HCEC 1CT (cell line): ENCODE data around the gene PACS2.

Source experiments
- DNase-seq: peaks from one replicate; pipeline ENCODE4 v3.0.0-alpha.2; 2017

Gene PACS2

DNA sequence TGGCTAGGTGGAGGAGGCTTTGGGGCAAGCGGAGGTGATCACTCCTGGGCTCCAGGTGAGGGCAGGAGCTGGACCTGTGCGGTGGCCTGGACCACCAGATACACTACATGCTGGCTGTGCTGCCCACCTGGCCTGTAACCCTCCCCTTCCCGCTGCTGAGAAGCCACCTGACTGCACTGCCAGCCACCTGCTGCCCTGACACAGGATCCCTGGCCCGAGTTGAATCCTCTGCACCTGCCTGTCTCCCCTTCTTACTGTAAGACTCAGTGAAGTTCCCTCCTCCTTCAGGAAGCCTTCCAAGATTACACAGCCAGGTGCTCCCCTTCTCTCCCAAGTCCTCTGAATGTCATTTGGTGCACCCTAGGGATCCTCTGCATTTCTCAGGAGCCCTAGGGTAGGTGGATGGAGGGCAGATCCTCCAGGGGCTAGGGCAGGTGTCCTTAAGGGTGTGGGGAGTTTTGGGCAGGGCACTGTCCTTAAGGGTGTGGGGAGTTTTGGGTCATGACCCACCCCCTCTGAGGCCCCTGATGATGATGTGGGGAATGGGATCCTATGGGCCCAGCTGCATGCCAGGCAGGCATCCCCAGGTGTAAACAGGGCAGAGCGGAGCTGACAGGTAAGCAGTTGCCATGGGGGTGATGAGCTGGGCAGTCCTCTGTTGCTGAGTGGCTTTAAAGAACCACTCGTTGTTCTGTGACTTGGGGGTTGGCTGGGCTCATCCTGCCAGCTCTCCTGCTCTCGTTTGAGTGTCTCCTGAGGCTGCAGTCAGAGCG lies 98.4 kb downstream of the PACS2 start:
- no peak for DNase-seq

DNA sequence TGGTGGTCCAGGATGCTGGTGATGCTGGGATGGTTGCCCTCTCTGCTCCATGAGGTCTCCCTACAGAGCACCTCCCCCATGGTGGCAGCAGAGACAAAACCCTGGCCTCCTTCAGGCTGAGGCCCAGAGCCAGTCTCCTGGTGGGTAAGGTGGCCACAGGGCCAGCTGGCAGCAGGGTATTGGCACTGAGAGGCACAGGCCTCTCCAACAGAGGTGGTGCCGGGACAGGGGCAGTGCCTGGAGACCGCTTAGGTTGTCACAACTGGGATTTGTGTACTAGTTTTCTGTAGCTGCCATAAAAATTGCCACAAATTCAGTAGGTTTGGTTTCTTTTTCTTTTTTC lies 99.0 kb downstream of the PACS2 start:
- no peak for DNase-seq

DNA sequence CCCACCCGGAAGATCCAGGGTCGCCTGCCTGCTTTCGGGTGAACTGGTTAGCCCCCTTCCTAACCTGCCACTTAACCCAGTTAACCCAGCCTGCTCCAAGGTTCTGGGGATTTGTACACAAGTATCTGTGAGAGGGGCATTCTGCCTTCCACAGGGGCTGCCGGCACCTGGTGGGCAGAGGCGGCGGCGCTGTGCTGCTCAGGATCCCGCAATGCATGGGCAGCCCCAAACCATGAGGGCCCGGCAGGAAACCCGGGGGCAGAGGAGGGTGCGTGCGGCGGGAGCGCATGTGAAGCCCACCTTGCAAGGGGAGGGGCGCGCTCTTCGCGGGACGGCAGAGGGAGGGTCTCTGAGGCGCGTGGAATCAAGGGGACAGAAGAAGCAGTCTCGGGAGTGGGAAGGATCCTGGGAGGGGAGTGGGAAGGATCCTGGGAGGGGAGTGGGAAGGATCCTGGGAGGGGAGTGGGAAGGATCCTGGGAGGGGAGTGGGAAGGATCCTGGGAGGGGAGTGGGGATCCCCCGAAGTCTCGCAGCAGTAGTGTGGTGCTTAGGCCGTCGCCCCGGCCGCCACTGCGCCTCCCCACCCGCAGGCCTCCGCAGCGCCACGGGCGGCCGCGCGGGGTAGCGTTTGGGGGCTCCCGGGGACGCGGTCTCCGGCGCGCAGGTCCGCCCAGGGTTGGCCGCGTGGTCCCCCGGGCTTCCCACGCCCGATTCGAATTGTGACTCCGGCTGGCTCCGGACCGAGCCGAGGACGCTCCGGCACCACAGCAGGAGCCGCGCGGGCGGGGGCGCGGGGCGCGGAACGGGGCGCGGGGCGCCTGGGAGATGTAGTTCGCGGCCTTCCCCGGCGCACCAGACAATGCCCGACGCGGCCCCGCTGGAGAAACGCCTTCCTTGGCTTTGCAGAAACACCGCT lies 100.2 kb downstream of the PACS2 start:
- peak; percentile 21 for DNase-seq

DNA sequence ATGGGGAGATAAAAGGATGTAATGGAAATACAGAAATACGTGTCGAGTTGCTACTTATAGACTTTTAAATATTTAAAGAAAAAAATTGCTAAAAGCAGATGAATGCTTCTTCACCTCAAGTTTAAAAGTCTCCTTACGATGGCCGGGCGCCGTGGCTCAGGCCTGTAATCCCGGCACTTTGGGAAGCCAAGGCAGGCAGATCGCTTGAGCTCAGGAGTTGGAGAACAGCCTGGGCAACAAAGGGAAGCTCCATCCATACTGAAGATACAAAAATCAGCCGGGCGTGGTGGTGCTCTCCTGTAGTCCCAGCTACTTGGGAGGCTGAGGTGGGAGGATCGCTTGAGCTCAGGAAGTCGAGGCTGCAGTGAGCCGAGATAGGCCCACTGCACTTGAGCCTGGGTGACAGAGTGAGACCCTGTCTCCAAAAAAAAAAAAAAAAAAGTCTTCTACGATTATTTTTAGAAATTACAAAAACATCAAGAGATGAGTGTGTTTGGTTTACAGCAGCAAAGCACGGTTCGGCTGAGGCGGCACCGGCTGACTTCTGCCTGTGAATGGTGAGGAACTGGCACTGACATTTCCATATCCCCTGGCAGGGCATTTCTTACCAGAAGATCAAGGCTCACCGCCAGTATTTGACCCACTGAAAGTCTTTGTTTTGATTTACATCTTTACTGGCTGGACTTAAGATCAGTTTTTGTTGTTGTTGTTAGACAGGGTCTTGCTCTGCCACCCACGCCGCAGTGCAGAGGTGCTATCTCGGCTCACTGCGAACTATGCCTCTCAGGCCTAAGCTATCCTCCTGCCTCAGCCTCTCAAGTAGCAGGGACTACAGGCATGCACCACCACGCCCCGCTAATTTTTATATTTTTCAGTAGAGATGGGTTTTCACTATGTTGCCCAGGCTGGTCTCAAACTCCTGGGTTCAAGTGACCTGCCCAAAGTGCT lies 101.2 kb downstream of the PACS2 start:
- no peak for DNase-seq

DNA sequence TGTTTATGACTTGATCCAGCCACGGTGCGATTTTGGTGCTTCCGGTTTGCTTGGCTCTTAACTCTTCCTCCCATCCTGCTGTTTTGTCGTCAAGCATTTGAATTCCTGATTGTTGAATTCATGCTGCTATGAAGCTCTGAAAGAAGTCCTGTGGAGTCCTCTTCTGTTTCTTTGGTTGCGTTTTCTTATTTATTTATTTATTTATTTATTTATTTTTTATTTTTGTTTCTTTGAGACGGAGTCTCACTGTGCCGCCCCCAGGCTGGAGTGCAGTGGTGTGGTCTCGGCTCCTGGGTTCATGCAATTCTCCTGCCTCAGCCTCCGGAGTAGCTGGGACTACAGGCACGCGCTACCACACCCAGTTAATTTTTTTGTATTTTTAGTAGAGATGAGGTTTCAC lies 102.1 kb downstream of the PACS2 start:
- no peak for DNase-seq

DNA sequence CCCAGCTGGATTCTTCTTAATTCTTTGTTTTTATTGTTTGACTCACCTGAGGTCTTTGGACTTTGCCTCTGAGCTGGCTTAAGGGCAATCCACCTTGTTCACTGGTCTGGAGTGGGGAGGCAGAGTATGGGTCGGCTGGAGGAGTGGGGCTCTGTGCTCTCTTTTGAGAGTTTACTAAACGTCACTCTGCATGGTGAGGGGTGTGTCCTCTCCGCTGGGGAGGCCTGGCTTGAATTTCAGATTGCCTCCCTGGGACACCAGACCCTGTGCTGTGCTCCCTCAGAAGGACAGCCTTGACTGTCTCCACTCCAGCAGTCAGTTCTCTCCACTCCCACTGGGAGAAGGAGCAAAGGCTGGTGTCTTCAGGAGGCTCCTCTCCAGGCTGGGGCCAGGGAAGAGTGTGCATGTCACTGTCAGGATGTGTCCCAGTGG lies 103.2 kb downstream of the PACS2 start:
- no peak for DNase-seq

DNA sequence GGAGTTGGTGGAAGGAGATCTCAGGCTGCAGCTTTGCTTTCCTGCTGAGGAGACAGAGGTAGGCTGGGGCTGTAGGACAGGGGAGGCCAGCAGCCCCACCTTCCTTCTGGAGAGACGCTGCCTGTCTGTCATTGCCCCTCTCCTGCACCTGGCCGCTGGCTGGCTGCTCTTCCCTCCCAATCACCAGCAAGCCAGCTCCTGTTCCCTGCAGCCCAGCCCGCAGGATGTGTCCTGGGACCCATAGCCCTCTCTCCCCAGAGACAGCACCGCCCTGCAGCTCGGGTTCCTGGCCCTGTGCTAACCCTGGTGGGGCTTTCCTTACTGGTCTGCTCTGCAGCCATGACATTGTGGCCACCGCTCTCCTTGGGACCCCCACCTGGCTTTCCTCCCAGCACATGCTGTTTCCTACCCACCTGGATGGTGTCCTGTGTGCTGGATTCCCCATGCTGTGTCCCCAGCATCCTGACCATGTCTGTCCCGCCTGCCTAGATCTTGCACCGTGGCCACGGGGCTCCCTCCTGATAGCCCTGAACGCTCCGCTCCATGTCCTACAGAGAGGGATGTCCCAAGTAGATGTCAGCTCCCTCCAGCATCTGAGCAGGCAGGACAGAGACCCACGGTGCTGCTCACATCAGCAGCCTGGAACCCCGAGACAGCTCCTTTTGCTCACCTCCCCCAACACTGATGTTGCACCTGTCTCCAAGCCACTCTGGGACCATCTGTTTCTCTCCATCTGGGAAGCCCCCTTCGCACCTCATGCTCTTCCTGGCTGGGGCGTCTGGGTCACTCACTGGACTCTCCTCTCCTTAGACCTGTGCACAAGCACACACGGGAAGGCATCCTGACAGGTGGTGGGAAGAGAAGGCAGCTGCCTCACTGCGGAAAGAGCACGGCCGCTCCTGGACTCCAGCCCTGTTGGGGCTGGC lies 104.0 kb downstream of the PACS2 start:
- DNase-seq: no peak

DNA sequence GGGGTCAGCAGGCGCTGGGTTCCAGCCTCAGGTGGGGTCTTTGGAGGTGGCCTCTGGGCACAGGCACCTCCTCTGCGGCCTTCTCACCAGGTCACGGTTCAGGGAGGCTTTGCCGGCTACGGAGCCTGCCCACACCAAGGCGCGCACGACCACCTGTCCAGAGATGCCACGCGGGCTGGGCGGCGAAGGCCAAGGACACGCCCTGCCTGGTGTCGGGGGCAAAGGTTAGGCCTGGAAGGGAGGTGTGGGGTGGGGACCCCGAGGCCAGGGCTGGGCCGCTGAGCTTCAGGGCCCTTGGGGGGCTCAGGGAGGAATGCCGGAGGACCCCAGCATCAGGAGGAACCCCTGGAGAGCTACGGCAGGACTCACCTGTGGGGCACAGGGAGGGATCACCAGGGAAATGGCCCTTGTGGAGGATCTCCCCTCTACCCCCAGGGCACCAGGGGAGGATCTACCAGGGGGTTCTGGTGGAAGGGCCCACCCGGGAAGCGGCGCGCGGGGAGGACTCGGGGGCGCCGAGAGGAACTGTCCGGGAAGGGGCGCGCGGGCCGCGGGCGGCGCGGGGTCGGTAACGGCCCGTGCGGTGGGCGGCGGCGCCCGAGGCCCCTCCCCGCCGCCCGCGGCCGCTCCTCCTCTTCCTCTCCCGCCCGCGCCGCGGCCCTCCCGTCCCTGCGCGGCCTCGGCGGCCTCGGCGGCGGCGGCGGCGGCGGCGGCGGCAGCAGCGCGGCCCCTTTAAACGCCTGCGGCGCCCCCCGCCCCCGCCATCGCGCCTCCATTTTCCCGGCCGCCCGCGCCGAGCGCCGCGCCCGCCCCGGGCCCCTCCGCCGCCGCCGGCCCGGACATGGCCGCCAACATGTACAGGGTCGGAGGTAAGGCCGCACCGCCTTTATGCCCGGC lies 104.9 kb downstream of the PACS2 start, which contains the start of gene MTA1:
Gene MTA1 (plus strand): TSS at position 633 of the 897 bp plus-strand sequence. CDS start 209 bp downstream, at position 842.
- peak; percentile 40 for DNase-seq

DNA sequence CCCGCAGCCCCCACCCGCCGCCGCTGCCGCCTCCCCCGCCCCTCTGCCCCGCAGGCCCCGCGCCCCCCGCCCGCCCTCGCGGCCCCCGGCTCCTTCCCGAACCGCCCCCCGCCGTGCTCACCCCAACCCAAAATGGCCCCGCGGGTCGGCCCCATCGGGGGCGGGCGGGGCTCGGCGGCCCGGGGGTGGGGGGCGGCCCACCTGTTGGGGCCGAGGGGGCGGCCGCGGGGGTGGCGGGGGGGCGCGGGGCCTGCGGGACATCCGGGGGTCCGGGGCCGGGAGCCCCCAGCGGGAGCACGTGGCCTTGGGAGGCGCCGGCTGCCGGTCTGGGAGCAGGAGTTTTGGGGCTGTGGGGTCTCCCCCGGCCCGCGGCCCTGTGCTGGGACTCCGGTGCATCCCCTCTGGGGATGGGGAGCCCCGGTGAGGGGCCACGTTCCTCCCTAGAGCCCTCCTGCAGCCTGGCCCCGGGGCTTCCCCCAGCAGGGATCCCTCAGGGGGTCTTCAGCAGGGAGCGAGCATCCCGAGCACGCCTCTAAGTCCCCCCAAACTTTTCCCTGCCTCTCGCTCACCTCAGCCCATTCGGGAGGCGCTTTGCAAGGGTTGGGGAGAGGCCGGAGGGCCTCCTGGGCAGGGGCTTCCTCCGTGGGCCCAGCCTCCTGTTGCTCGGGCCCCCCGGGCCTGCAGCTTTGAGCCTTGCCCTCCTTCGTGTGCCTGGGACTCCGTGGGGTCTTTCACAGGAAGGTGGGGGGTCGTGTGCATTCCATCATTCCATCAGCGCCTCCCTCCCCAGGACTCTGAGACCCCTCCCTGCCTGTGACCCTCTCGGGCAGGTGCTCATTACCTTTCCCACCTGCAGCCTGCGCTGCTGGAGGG lies 105.8 kb downstream of the PACS2 start:
- no peak for DNase-seq

DNA sequence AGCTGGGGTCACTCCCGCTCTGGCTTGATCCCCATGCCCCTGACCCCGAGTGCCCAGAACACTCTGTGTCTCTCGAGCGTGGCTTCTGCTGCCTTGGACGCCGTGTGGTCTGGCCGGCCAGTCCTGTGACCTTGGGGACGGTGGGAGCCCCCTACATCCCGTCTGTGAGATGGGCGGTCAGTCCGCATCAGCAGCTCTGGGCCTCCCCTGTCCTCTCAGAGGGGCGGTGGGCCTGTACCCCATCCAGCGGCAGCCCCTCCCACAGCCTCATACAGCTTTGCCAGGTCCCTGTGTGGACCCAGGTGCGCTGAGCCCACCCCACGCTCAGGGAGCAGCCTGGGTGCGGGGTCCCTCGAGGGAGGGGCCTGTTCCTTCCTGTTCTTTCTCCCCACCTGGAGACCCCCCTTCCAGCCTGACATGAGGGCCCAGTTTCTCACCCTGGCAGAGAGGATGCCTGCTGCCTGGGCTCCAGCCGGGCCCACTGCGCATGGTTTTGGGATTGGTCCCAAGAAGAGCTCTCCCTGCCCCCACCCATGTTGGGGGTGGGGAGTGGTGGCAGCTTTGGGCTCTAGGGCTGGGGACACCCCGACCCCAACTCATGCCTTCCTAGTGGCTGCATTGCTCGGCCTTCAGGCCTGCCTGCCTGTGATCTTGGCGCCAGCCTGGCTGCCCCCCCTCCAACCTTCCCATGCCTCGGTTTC lies 106.6 kb downstream of the PACS2 start:
- no peak for DNase-seq

DNA sequence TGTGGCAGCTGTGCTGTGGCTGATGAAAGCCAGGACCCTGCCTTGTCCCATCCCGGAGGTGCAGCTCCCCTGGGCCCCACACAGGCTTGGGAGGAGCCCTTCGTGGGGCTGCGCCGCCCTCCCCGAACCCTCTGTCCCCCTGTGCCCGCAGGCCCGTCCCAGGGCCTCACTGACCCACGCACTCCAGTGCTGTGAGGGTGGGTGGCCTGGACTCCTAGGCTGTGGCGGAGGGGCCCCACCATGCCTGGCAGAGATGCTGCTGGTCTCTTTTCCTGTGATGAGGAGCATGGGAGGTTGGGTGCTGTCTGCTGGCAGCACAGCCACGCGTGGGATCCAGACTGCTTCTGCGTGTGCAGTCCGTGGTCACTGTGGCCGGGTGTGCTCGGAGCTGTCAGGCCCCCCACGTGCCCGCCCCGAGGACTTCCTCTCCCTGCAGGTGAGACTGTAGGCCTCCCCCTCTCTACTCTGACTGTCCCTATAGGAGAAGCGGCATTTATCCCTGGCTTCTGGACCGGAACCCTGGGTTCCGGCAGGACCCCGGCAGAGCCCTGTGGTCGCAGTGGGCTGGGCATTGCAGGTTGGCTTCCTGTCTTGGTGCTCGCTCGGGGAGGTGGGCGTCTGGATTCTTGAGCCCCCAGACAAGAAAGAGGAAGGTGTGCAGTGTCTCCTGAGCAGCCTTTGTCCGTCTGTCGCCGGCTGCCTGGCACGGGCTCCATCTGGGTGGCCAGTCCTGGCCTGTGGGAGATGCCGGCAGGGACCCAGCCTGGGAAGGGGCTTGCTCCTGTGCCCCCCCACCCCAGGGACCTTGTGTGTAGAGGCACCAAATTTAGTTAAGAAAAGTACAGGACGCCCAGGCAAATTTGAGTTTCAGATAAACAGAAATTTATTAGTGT lies 107.4 kb downstream of the PACS2 start:
- DNase-seq: no peak

DNA sequence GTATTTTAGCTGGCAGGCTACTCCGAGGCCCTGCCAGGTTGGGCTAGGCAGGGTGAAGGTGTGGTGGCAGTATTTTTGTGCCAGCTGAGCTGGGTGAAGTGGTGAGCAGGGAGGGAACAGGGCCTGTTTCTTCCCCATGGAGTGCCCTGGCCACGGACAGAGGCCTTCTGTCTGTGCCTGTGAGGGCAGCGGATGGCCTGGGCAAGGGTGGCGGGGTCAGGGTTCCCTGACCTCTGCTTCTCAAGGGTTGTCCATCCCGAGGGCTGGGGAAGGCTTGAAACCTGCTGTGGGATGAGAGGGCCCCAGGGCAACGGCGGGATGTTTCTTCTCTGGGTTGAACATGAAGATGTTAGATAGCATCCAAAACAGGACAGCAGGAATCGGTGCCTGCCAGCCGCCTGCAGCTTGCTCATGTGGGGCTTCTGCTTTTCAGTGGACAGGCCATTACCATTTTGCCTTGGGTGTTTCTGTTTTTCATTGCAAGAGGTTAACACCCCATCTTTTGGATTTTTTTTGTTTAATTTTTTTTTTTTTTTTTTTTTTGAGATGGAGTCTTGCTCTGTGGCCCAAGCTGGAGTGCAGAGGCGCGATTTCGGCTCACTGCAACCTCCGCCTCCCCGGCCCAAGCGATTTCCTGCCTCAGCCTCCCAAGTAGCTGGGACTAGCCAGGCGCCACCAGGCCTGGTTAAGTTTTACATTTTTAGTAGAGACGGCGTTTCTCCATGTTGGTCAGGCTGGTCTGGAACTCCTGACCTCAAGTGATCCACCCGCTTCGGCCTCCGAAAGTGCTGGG lies 108.3 kb downstream of the PACS2 start:
- no peak for DNase-seq

DNA sequence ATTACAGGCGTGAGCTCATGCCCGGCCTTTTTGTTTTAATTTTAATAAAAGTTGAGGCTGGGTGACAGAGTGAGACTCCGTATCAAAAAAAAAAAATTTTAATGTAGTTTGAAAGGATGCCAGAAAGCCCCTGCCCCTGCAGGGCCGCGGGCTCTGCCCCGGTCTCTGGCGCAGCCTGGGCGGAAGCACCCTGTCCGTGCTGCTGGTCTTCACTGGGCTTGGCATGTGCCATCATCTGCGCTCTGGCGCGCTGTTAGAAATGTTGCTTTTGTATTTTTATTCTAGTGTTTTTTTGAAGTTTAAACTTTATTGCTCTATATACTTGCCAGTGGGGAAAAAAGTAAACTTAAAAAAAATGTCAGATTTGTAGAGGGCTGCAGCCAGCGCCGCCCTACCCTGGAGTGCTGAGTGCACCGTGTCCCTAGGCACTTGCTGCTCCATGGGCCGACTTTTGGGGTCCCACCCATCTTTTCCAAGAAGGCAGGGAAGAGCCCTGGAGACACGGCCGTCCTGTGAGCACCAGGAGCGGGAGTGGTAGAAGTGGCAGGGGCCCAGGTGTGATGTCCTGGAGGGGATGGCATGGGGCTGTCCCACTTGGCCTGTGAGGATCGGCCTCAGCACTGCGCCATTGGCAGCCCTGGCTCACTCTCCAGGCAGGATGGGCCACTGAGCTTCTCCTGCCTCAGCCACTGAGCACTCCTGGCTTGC lies 109.1 kb downstream of the PACS2 start:
- no peak for DNase-seq

DNA sequence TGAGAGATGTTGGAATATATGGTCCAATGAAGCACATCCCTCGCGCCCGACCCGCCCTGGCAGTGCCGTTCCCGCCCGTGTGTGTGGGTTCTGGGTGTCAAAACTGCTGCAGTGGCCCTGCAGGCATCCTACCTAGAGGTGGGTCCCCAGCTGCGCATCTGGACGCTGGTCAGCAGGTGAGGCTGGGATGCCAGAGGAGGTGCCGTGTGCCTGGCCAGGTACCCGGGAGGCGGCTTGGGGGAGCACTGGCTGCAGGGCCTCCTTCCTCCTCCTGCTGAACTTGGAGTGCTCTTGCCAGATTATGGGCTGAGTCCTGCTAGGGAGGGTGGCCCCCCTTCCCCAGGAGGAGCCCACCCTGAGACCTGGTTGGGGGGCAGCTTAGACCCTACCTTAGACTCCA lies 110.3 kb downstream of the PACS2 start:
- DNase-seq: no peak

DNA sequence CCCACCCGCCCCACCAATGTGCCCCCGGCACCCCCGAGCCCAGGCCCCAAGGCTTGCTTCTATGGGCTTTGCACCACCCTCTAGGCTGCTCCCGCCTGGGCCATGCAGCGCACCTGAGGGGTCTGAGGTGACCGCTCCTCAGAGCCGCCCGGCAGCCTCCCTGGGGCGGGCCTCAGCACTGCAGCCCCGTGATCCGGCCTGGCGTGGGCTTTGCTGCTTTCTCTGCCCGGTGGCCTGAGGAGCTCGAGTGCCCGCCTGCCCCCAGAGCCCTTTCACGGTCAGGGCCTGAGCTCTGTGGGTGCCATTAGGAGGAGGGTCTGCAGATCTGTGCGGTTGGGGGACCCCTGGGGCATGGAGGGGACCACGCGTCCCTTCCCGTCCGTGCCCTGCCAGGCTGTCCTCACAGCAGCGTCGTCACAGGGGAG lies 111.3 kb downstream of the PACS2 start:
- no peak for DNase-seq

DNA sequence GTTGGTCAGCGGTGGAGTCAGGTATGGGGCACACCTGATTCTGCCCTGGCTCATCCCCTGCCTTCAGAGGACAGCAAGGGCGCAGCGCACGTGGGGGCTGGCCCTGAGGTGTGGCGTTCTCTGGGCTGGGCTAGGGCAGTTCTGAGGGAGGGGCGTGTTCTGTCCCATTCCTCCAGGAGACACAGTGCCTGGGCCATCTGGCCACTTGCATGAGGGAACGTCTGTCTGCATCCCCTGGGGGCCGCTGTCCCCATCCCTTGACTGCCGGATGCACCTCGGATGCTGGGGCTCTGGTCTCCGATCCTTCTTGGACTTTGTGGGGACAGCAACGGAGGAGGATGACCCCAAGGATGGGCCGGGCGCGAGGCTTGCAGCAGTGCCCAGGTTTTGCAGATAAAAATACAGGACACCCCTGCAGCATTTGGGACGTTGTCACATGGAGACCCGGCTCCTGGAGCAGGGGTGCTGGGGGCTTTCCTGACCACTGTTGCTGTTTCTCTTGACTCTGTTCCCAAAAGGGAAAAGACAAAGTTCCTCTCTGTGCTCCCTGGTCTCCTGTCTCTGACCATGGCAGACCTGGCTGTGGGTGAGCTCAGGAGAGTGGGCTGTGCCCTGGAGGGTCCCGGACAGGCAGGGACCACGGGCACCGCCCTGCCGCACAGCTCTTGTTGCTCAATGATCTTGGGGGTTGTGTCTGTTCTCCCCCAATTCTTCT lies 112.0 kb downstream of the PACS2 start:
- no peak for DNase-seq
